Chondrocyte (in vitro differentiated cells): ENCODE results near the gene CRYM. TPM values are rescaled to one million over a fixed set of nuclear protein-coding genes. Genes with fewer than 3 reads are reported as not detected.
"Not testable (repeated sequence)": the region's sequence is repeated elsewhere in the genome, so short reads cannot be mapped to it uniquely, and the experiment has no call there.

ENCODE experiments used
- DNase-seq: peaks from one replicate; pipeline ENCODE4 v3.0.0; 2021; ENCODE audit warnings: mixed read lengths, low spot score
- H3K27ac Mint-ChIP-seq: one replicate; pipeline ENCODE4 v1.8.0; 2021; ENCODE audit warnings: mild to moderate bottlenecking, moderate library complexity, mixed read lengths; ENCODE audit not compliant: unreplicated experiment
- H3K27me3 Mint-ChIP-seq: 2 replicates; pipeline ENCODE4 v1.8.0; 2021; ENCODE audit warnings: low read depth, mixed read lengths
- H3K36me3 Mint-ChIP-seq: 2 replicates; pipeline ENCODE4 v1.8.0; 2021; ENCODE audit warnings: low read depth, mixed read lengths
- H3K4me1 Mint-ChIP-seq: 2 replicates; pipeline ENCODE4 v1.8.0; 2021; ENCODE audit warnings: low read depth, mild to moderate bottlenecking, mixed read lengths
- H3K4me3 Mint-ChIP-seq: one replicate; pipeline ENCODE4 v1.8.0; 2021; ENCODE audit warnings: mild to moderate bottlenecking, moderate library complexity, mixed read lengths; ENCODE audit not compliant: unreplicated experiment
- H3K9me3 Mint-ChIP-seq: 2 replicates; pipeline ENCODE4 v1.8.0; 2021; ENCODE audit warnings: low read depth, mixed read lengths
- total RNA-seq: library from RNA; stranded (reverse); gene quantifications from 3 replicates; pipeline ENCODE4 v1.2.1, GENCODE V29; 2021
- TF ChIP-seq, protein P1 (sequence below): fragments of 200-600 bp; sonication (generic); IDR thresholded peaks from 2 replicates; pipeline ENCODE4 v1.5.0; 2021; ENCODE audit warnings: antibody characterized with exemption, mild to moderate bottlenecking, moderate library complexity

CRYM gene
- total RNA-seq, 1 donor from 2014 or later, result not detected

GRCh38 chr16:21260870-21261791 lies 17.0 kb downstream of the CRYM start:
- Mint-ChIP-seq H3K4me3 (no peak overlapping the region), H3K36me3 (no peaks in the 10 kb centered on the region), H3K27ac (no peak overlapping the region), H3K9me3 (no peaks in the 10 kb centered on the region), H3K4me1 (peaks cover 12% of the 10 kb centered on the region), H3K27me3 (peaks cover 7% of the 10 kb centered on the region)
- DNase-seq, result no peak
- TF ChIP-seq, protein P1, sequence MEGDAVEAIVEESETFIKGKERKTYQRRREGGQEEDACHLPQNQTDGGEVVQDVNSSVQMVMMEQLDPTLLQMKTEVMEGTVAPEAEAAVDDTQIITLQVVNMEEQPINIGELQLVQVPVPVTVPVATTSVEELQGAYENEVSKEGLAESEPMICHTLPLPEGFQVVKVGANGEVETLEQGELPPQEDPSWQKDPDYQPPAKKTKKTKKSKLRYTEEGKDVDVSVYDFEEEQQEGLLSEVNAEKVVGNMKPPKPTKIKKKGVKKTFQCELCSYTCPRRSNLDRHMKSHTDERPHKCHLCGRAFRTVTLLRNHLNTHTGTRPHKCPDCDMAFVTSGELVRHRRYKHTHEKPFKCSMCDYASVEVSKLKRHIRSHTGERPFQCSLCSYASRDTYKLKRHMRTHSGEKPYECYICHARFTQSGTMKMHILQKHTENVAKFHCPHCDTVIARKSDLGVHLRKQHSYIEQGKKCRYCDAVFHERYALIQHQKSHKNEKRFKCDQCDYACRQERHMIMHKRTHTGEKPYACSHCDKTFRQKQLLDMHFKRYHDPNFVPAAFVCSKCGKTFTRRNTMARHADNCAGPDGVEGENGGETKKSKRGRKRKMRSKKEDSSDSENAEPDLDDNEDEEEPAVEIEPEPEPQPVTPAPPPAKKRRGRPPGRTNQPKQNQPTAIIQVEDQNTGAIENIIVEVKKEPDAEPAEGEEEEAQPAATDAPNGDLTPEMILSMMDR, result no peak

DNA sequence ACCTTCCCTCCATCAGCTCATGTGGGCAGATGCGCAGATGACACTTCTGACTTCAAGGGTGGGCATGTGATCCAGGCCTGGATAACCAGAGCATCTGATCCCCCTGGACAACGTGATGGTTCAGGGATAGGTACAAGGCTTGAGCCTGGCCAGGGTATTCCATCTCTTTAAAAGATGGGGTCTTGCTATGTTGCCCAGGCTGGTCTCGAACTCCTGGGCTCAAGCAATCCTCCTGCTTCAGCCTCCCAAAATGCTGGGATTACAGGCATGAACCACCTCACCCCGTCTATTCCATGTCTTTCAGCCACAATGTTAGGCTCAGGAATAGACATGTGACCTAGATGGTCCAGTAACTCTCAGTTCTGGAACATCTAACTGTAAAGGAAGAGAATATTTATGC lies 20.8 kb downstream of the CRYM start:
- DNase-seq, result no peak
- no peaks in the 10 kb centered on the region for H3K9me3 Mint-ChIP-seq
- TF ChIP-seq, protein P1, result no peak
- H3K4me3 Mint-ChIP-seq, result no peak overlapping the region
- H3K27ac Mint-ChIP-seq, result no peak overlapping the region
- peaks cover 21% of the 10 kb centered on the region for H3K27me3 Mint-ChIP-seq
- no peaks in the 10 kb centered on the region for H3K36me3 Mint-ChIP-seq
- peaks cover 3% of the 10 kb centered on the region for H3K4me1 Mint-ChIP-seq

- H3K27me3 Mint-ChIP-seq, result peaks cover 21% of the 10 kb centered on the region
- no peak for DNase-seq
- H3K9me3 Mint-ChIP-seq, result no peaks in the 10 kb centered on the region
- H3K36me3 Mint-ChIP-seq, result no peaks in the 10 kb centered on the region
- peaks cover 3% of the 10 kb centered on the region for H3K4me1 Mint-ChIP-seq
- TF ChIP-seq, protein P1, result no peak
- no peak overlapping the region for H3K27ac Mint-ChIP-seq
- no peak overlapping the region for H3K4me3 Mint-ChIP-seq
These were observed 21.5 kb downstream of the CRYM start for GRCh38 chr16:21256636-21257035.

- Mint-ChIP-seq H3K9me3 (no peaks in the 10 kb centered on the region), H3K27ac (no peak overlapping the region), H3K4me1 (no peaks in the 10 kb centered on the region), H3K27me3 (peaks cover 35% of the 10 kb centered on the region), H3K4me3 (no peak overlapping the region), H3K36me3 (no peaks in the 10 kb centered on the region)
- no peak for DNase-seq
- TF ChIP-seq, protein P1, result no peak
These were observed 24.6 kb downstream of the CRYM start for GRCh38 chr16:21253470-21253869.

- Mint-ChIP-seq H3K9me3 (no peaks in the 10 kb centered on the region), H3K4me3 (no peak overlapping the region), H3K4me1 (no peaks in the 10 kb centered on the region), H3K36me3 (no peaks in the 10 kb centered on the region), H3K27me3 (peaks cover 32% of the 10 kb centered on the region), H3K27ac (no peak overlapping the region)
- TF ChIP-seq, protein P1, result no peak
- DNase-seq, result no peak
These were observed 27.8 kb downstream of the CRYM start for GRCh38 chr16:21250072-21250923.

- H3K9me3 Mint-ChIP-seq, DNase-seq, H3K4me3 Mint-ChIP-seq, H3K4me1 Mint-ChIP-seq, H3K27ac Mint-ChIP-seq, H3K36me3 Mint-ChIP-seq: not testable (repeated sequence)
- H3K27me3 Mint-ChIP-seq, result peaks cover 30% of the 10 kb centered on the region
These were observed 29.9 kb downstream of the CRYM start for GRCh38 chr16:21248179-21248578.
